Lower lobe of right lung (tissue), 2 donors: ENCODE data around the gene UGT1A5. TPM values are rescaled to one million over a fixed set of nuclear protein-coding genes. Genes with fewer than 3 reads are reported as not detected.

Experiments
- ATAC-seq, 2 donors: fragments of 200-7000 bp; cut with Tn5 transposase; one replicate each; pipeline ENCODE4 v1.9.1; 2020 to 2022; ENCODE audit warnings: mild to moderate bottlenecking in 2 of 2, moderate library complexity in 2 of 2
- DNase-seq: peaks from one replicate; pipeline ENCODE4 v3.0.0-alpha.2; 2020
- H3K27ac ChIP-seq: fragments of 200-600 bp; one replicate; pipeline ENCODE4 v1.8.0; 2022
- H3K27me3 ChIP-seq: fragments of 200-600 bp; one replicate; pipeline ENCODE4 v1.8.0; 2022; ENCODE audit warnings: low read depth
- H3K36me3 ChIP-seq: fragments of 200-600 bp; one replicate; pipeline ENCODE4 v1.8.0; 2022; ENCODE audit warnings: mild to moderate bottlenecking
- H3K4me1 ChIP-seq: fragments of 200-600 bp; one replicate; pipeline ENCODE4 v1.8.0; 2022
- H3K4me3 ChIP-seq: fragments of 200-600 bp; one replicate; pipeline ENCODE4 v1.8.0; 2022; ENCODE audit warnings: mild to moderate bottlenecking
- H3K9me3 ChIP-seq: fragments of 200-600 bp; one replicate; pipeline ENCODE4 v1.8.0; 2022
- CTCF ChIP-seq: fragments of 200-600 bp; IDR thresholded peaks from one replicate; pipeline ENCODE4 v1.8.0; 2022; ENCODE audit warnings: antibody characterized with exemption, mild to moderate bottlenecking
- intact Hi-C: fragments of 100-400 bp; cut with DNase I; formaldehyde crosslinking; loops from one replicate; pipeline ENCODE4 v1.11.0; 2022
- total RNA-seq: library from RNA; stranded (reverse); fragmentation: NEBNext Ultra II Directional; extraction: Animal tissue kit (Norgen Biotek cat#: 25700); gene quantifications from one replicate; pipeline ENCODE4 v1.2.1, GENCODE V29; 2021
- donor health status: DM: no; HTN: yes; CAD: no; lungs with severe emphysema.

UGT1A5 gene
- total RNA-seq, 1 donor from 2014 or later, result 0.27 TPM

- H3K4me1 ChIP-seq, result no peaks in the 10 kb centered on the region
- H3K9me3 ChIP-seq, result no peaks in the 10 kb centered on the region
- TF ChIP-seq CTCF, result no peak
- H3K4me3 ChIP-seq, result no peak overlapping the region
- no peaks in the 10 kb centered on the region for H3K27me3 ChIP-seq
- intact Hi-C loops, result no loop called here
- ATAC-seq (no peak), DNase-seq (no peak)
- no peaks in the 10 kb centered on the region for H3K36me3 ChIP-seq
- no peak overlapping the region for H3K27ac ChIP-seq
Observed at GRCh38 chr2:233769260-233769659, 56.6 kb downstream of the UGT1A5 start.

DNA sequence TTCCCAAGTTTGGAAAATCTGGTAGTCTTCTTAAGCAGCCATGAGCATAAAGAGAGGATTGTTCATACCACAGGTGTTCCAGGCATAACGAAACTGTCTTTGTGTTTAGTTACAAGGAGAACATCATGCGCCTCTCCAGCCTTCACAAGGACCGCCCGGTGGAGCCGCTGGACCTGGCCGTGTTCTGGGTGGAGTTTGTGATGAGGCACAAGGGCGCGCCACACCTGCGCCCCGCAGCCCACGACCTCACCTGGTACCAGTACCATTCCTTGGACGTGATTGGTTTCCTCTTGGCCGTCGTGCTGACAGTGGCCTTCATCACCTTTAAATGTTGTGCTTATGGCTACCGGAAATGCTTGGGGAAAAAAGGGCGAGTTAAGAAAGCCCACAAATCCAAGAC, 59.4 kb downstream of the UGT1A5 start:
- no peak for TF ChIP-seq CTCF
- no peak for DNase-seq

DNA sequence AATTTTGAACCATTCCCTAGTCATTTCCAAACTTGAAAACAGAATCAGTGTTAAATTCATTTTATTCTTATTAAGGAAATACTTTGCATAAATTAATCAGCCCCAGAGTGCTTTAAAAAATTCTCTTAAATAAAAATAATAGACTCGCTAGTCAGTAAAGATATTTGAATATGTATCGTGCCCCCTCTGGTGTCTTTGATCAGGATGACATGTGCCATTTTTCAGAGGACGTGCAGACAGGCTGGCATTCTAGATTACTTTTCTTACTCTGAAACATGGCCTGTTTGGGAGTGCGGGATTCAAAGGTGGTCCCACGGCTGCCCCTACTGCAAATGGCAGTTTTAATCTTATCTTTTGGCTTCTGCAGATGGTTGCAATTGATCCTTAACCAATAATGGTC, 59.9 kb downstream of the UGT1A5 start:
- Histone ChIP-seq H3K4me1 (no peaks in the 10 kb centered on the region), H3K27me3 (no peaks in the 10 kb centered on the region), H3K4me3 (no peak overlapping the region), H3K27ac (no peak overlapping the region), H3K36me3 (no peaks in the 10 kb centered on the region), H3K9me3 (no peaks in the 10 kb centered on the region)
- intact Hi-C loops, result no loop called here
- TF ChIP-seq CTCF, result no peak
- no peak for DNase-seq
- no peak for ATAC-seq

More for the DNA sequence above, 59.4 kb downstream of the UGT1A5 start:
- Histone ChIP-seq H3K27ac (no peak overlapping the region), H3K4me1 (no peaks in the 10 kb centered on the region), H3K9me3 (no peaks in the 10 kb centered on the region), H3K27me3 (no peaks in the 10 kb centered on the region), H3K4me3 (no peak overlapping the region), H3K36me3 (no peaks in the 10 kb centered on the region)
- ATAC-seq, result no peak
- intact Hi-C loops, result no loop called here

- no peaks in the 10 kb centered on the region for H3K36me3 ChIP-seq
- DNase-seq (no peak), ATAC-seq (no peak)
- no peak overlapping the region for H3K4me3 ChIP-seq
- H3K9me3 ChIP-seq, result no peaks in the 10 kb centered on the region
- no peak for TF ChIP-seq CTCF
- intact Hi-C loops, result no loop called here
- H3K27ac ChIP-seq, result no peak overlapping the region
- H3K4me1 ChIP-seq, result no peaks in the 10 kb centered on the region
- no peaks in the 10 kb centered on the region for H3K27me3 ChIP-seq
Observed at GRCh38 chr2:233773854-233774253, 61.1 kb downstream of the UGT1A5 start.

GRCh38 chr2:233775414-233775813, 62.7 kb downstream of the UGT1A5 start:
- Histone ChIP-seq H3K36me3 (no peaks in the 10 kb centered on the region), H3K27me3 (no peaks in the 10 kb centered on the region), H3K4me3 (no peak overlapping the region), H3K9me3 (no peaks in the 10 kb centered on the region), H3K27ac (no peak overlapping the region), H3K4me1 (no peaks in the 10 kb centered on the region)
- no peak for ATAC-seq
- no peak for TF ChIP-seq CTCF
- DNase-seq, result no peak
- intact Hi-C loops, result no loop called here

- no peak within 1 kb of the TSS for H3K27ac ChIP-seq
- no peaks in the 10 kb centered on the region for H3K9me3 ChIP-seq
- intact Hi-C loops, result no loop called here
- H3K4me3 ChIP-seq, result no peak within 1 kb of the TSS
- no peaks in the 10 kb centered on the region for H3K36me3 ChIP-seq
- H3K27me3 ChIP-seq, result no peaks in the 10 kb centered on the region
- no peak for ATAC-seq
- TF ChIP-seq CTCF, result no peak
- no peak for DNase-seq
- H3K4me1 ChIP-seq, result no peaks in the 10 kb centered on the region
Observed at GRCh38 chr2:233778030-233778429, 65.3 kb downstream of the UGT1A5 start, which contains the start of gene MROH2A. MROH2A (plus strand) TSS chr2:233778330; CDS start chr2:233779359, 1,029 bp downstream.
